GM18858 (cell line): Measurements from ENCODE around the gene TMEM92.
"Not testable (repeated sequence)": the region's sequence is repeated elsewhere in the genome, so short reads cannot be mapped to it uniquely, and the experiment has no call there.

Experiments used
- ATAC-seq: cut with Tn5 transposase; IDR thresholded peaks from one replicate; pipeline ENCODE4 v1.9.1; 2021; ENCODE audit not compliant: unreplicated experiment

Gene TMEM92

DNA sequence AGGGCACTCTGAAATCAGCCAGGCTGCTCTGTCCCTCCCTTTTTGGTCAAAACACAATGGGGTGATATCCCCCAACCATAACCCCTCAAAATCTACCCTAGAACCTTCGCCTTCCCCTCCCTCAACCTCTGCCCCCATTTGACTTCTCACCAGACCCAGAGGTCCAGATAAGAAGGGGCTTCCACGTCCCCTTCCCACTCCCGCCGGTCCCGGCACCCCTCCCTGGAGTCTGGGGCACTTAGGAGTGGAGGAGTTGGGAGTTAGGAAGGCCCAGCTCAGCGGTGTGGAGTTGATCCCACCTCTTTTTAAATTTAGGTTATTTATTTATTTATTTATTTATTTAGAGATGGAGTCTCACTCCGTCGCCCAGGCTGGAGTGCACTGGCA lies 619 bp upstream of the TMEM92 start:
- ATAC-seq: no peak

DNA sequence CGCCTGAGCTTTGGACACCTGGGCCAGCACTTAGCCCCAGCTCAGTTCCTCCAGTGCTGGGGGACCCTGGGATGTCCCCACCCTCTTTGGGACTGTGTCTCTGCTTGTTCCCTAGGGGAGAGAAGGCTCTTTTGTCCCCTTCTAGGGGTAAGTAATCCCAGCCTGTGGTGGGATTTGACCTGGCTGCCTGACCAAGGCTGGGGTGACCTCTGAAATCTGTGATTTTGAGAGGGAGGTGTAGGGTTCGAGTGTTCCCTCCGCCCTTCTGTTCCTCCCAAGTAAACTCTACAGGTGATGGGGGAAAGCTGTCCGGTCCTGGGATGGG lies 593 bp downstream of the TMEM92 start:
- no peak for ATAC-seq

GRCh38 chr17:50275279-50275678 lies 1.0 kb downstream of the TMEM92 start:
- no peak for ATAC-seq

DNA sequence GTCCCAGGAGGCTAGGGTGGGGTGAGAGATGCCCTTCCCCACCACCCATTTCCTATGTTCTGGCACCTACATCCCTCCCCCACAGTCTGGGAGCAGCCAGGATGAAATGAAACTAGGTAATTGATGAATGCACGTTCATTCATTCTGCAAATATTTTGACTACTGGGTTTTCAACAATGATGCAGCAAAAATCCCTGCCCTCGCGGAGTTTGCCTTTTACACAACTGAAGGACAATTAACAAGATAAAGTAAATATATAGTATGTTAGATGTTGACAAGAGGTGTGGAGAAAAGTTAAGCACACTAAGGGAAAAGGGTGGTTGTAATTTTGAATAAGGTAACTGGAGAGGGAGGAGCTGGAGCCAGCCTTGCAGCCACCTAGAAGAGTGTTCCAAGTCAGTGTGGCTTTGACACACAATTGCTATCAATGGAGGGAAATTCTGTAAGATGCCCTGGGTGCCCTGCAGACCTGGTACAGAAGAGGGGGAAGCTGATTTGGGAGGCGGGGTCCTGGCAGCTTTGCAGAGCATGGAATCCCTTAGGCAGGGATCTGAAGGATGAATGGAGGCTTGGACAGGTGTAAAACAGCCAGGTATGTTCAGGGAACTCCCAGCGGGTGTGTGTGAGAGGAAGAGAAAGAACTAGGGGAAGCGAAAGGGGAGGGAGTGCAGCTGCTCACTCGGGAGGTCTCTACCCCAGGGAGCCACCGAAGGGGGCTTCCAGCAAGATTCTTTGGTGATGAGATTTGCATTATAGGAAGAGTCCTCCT lies 2.5 kb downstream of the TMEM92 start:
- ATAC-seq: no peak

DNA sequence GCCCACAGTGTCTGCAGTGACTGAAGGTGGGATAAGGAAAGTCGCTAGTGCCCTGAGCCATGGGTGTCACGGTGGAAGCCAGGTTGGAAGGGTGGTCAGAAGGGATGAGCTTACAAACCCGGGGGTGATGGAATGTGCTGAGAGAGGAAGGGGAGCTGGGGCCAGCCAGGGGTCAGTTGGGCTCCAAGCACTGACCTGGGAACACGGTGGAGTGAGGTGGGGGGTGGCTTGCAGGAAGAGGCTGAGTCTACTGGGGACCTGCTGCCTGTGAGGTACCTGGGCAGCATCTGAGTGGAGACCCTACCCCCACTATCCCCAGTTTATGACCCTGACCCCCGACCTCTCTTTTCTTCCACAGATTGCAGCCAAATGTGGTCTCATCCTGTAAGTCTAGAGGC lies 3.1 kb downstream of the TMEM92 start:
- no peak for ATAC-seq

DNA sequence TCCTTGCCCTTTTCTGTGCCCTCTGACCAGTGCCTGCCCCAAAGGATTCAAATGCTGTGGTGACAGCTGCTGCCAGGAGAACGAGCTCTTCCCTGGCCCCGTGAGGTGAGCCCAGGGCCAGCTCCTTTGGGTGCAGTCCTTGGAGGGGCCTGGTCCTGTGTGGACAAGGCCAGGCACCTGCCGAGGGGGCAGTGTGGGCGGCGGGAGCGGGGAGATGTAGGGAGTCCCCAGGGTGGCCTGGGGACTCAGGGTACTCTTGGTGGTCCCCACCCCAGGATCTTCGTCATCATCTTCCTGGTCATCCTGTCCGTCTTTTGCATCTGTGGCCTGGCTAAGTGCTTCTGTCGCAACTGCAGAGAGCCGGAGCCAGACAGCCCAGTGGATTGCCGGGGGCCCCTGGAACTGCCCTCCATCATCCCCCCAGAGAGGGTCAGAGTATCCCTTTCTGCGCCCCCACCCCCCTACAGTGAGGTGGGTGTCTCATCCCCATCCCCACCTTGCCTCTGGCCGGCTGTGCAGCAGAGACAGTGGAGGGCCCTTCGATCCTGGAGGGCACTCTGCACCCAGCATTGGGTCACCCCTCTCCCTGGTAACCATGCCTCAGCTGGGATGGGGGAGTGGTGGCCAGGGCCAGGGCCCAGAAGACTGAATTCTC lies 4.4 kb downstream of the TMEM92 start:
- no peak for ATAC-seq

- ATAC-seq: no peak
Measured at GRCh38 chr17:50279181-50279526, 4.9 kb downstream of the TMEM92 start.

- ATAC-seq: no peak
Measured at GRCh38 chr17:50279639-50280038, 5.4 kb downstream of the TMEM92 start.

DNA sequence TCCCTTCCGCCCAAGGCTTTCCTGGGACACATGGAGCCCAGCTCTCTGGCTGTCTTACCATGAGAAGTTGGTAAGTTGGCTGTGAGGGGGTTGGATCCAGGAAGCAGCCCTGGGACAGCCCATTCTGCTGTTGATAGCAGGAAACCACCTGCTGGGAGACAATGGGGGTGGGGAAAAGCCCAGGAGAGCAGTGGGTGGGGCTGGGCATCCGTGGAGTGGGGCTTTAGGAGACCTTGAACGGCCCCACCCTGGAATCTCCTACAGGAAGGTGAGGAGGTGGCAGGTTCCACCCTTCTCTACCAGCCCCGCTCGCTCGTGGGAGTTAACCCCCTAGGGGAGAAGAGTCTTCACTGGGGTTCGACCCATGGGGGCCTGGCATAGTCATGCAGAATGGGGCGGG lies 5.8 kb downstream of the TMEM92 start:
- no peak for ATAC-seq

GRCh38 chr17:50280801-50281441 lies 6.7 kb downstream of the TMEM92 start:
- no peak for ATAC-seq

DNA sequence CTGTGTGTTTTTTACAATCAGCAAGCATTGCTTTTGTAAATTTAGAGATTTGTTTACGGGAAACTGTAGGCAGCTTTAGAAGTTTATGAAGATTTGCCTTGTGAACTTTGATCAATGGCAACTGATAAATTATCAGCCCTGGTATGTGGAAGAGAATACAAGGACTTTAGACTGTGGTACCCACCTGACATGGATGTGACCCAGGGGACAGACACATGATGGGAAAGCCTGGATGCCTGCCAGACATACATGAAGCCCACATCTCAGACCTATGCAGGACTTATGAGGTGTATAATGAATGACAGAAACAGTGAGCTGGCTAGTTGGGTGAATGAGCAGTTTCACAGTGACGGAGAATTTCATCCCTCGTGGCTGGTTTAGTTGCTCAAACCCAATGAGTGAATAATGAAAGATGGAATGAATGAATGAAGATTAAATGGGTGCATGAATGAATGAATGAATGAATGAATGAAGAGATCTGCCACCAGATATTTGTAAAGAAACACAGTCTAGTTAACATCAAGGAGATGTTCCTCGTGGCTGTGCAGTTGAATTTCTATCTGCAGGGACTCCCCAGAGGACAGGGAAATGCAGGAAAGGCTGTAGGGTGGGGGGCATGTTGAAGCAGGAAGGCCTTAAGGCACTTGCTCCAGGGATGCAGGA lies 7.6 kb downstream of the TMEM92 start:
- ATAC-seq: no peak

DNA sequence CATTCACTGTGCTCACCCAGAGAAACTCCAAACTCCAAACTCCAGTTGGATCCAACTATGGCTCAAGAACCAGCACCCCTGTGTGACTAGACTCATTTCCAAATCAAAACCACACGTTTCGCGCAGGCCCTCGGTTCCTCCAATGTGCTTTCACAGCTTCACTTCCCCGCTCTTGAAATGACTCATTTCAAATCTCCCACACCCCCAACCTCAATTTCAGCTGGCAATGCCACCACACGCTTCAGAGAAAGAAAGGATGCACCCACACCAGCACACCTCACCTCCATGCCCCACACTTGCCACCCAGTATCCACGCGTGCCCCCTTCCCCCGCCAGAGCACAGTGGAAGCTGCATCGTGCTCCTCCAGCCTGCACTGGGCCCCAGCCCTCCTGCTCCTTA lies 9.0 kb downstream of the TMEM92 start:
- ATAC-seq: no peak

GRCh38 chr17:50283714-50284113 lies 9.4 kb downstream of the TMEM92 start:
- no peak for ATAC-seq

DNA sequence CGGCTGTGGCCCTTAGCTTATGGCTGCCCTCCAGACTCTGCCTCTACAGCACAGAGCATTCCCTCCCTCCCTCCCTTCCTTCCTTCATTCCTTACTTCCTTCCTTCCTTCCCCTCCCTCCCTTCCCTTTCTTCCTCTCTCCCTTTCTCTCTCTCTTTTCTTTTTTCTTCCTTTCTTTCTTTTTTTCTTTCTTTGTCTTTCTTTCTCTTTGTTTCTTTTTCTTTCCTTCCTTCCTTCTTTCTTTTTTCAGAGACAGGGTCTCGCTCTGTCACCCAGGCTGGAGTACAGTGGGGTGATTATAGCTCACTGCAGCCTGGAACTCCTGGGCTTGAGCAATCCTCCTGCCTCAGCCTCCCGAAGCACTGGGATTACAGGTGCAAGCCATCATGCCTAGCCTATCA lies 11.7 kb downstream of the TMEM92 start:
- ATAC-seq: no peak

DNA sequence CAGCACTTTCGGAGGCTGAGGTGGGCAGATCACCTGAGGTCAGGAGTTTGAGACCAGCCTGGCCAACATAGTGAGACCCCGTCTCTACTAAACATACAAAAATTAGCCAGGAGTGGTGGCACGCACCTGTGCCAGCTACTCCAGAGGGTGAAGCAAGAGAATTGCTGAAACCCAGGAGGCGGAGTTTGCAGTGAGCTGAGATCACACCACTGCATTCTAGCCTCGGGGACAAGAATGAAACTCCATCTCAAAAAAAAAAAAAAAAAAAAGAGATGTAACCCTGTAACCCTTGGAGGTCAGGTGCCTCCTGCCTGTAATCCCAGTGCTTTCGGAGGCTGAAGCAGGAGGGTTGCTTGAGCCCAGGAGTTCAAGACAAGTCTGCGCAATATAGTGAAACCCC lies 13.0 kb downstream of the TMEM92 start:
- not testable (repeated sequence) for ATAC-seq

DNA sequence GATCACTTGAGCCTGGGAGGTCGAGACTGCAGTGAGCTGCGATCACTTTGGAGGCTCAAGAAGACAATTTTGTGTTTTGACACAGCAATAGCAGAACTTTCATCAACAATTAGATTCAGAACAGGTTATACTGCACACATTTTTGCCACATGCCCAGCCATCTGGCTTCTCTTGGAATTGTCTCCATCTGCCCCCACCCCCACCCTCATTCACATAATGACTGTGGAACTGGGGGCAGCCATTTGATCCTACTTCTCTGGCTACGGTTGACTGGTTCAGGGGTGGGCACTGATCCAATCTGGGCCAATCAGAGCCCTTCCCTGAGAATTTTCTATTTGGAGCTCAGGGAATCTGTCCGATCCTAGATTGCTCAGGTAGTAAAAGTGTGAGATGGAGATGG lies 14.0 kb downstream of the TMEM92 start:
- ATAC-seq: no peak

GRCh38 chr17:50289278-50289677 lies 15.0 kb downstream of the TMEM92 start:
- no peak for ATAC-seq

DNA sequence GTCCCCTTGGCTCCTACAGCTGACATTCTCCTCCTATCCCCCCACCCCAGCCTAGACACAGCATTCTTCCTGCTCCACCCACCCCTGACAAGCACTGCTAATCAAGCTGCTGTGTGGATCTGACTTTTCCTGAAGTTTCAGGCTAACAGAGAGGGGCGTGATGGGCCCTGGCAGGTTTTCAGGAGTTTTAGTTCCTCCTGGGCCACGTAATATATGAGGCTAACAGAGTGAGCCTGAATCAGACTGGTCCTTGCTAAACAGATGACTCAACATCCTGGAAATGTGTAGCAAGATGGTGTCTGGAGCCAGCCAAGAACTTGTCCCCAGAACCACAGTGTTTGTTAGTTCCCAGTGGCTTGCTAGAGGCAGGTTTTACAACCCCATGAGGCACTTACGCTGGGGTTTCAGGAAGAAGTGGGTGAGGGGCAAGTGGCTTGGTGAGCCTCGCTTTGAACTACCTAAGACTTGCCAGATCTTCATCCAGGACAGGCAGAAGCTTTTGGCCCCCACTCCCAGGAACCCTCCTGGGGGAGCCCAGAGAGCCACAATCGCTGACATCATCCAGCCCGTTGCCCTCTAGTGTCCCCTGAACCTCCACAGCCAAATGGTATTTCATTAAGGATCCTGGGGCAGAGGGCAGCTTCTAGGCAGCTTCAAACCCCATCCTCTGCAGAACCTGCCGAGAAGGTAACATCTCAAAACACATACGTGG lies 15.9 kb downstream of the TMEM92 start:
- no peak for ATAC-seq

GRCh38 chr17:50290933-50291332 lies 16.7 kb downstream of the TMEM92 start:
- no peak for ATAC-seq

DNA sequence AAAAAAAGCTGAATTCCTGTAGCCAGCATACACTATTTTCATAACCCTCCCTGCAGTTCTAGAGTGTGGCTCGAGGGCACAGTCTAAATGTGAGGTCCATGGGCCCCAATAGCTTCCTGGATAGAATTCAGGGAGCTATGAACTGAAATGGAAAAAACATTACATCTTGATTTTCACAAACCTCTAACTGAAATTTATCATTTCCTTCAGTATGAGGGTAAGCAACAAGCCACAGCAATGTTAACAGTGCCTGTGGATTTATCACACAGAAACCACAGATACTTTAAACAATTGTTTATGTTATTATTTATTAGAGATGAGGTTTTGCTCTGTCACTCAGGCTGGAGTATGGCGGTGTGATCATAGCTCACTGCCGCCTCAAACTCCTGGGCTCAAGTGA lies 18.2 kb downstream of the TMEM92 start:
- ATAC-seq: no peak

DNA sequence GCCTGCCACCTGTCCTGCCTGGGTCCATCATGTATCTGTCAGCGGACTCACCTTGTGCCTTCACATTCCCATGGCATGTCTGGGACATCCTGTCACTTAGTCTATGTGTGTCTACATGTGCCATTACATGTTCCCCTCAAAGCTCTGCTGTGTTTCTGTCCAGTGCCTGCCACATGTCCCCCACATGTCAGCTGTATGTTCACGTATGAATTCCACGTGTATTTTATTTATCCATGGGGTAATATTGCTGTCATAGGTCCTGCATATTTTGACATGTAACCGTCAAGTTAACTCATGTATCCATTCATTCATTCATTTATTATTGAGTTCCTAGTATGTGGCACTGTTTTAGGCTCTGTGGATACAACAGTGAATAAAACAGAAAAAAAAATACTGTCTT lies 20.8 kb downstream of the TMEM92 start:
- ATAC-seq: no peak
